ENCODE measurements around the gene OSBPL10.
"Not testable (repeated sequence)": the region's sequence is repeated elsewhere in the genome, so short reads cannot be mapped to it uniquely, and the experiment has no call there.

The OSBPL10 gene

DNA sequence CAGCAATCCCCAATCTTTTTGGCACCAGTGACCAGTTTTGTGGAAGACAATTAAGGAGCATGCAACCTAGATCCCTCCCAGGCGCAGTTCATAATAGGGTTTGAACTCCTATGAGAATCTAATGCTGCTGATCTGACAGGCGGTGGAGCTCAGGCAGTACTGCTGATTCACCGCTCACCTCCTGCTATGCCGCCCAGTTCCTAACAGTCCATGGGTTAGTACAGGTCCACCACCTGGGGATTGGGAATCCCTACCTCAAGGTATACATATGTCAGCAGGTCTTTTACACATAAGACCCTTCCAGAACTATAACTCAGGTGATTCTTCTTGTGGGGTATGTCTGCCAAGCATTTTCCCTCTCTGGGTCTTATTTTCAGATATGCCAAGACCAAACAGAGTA lies 182.2 kb downstream of the OSBPL10 start:
- TF ChIP-seq, protein P1, sequence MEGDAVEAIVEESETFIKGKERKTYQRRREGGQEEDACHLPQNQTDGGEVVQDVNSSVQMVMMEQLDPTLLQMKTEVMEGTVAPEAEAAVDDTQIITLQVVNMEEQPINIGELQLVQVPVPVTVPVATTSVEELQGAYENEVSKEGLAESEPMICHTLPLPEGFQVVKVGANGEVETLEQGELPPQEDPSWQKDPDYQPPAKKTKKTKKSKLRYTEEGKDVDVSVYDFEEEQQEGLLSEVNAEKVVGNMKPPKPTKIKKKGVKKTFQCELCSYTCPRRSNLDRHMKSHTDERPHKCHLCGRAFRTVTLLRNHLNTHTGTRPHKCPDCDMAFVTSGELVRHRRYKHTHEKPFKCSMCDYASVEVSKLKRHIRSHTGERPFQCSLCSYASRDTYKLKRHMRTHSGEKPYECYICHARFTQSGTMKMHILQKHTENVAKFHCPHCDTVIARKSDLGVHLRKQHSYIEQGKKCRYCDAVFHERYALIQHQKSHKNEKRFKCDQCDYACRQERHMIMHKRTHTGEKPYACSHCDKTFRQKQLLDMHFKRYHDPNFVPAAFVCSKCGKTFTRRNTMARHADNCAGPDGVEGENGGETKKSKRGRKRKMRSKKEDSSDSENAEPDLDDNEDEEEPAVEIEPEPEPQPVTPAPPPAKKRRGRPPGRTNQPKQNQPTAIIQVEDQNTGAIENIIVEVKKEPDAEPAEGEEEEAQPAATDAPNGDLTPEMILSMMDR (IDR thresholded peaks at IDR 0.05; ENCODE audit: low read depth, low read length), result no peak
- no peak for DNase-seq (ENCODE audit: extremely low read depth, low read depth)

DNA sequence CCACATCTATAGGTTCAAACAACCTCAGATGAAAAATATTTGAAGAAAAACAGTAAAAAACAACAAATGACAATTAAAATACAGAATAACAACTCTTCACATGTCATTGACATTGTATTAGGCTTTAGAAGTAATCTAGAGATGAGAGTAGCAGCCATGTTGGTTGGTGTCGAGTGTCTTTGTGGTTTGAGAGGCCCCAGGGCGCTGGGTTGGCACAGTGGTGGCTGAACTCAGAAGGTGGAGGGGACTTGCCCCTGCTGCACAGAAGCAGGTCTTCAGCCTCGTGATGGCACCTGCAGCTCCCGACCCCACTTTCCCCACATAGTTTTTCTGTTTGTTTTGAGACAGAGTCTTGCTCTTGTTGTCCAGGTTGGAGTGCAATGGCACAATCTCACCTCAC lies 187.2 kb downstream of the OSBPL10 start:
- TF ChIP-seq, protein P1 (IDR thresholded peaks at IDR 0.05; ENCODE audit: low read depth, low read length), result no peak
- DNase-seq (ENCODE audit: extremely low read depth, low read depth), result no peak

DNA sequence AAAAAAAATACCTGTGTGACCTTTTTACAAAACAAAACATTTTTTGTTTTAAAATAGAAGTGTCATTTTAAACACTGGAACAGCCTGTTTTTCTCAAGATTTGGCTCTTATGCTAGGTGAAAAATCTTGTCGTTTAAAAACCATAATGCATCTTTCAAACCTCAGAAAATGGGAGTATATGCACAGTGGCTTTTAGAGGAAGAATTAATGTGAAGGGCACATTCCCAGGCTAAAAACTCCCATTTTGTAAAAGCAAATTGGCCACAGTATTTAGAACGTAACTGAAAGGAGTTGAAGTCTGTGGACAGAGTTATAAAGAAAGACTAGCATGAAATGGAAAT lies 190.0 kb downstream of the OSBPL10 start:
- TF ChIP-seq, protein P1 (IDR thresholded peaks at IDR 0.05; ENCODE audit: low read depth, low read length), result no peak

DNA sequence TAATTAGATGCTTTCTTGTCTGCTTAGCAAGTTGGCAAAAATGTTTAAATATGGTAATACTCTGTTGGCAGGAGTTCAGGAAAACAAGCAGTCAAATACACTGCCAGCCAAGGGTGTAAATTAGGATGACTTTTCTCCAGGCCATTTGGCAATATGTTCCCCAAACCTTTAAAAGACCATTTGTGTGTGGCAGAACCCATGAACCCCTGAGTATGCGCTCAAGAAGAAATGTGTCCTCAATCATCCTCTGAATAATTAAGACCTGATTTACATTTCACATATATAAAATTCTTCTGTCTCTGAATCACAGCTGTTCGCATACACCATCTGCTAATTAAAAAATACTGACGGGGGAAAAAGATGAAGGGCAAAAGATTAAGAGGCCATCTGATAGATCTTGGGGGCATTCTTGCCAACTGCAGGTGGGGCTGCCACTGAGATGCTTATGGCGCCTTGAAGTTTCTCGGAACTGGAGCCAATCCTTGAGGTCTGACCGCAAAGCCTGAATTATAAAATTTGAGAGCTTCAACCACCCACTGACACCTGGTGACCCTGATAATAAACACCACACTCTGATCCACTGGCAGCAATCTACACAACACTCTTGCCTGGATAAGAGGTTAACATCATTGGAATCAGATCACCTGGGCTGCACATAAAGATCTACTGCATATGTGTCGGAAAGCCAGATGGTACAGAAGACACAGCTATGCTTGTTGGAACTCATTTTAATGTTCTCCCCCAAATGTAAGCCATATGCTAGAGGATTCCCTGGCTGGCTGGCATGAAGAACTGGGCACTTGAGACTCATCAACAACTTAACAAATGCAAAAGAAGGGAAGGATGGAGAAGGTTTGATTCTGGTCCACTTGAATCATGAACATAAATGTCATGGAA lies 190.6 kb downstream of the OSBPL10 start:
- DNase-seq (ENCODE audit: extremely low read depth, low read depth), result no peak
- TF ChIP-seq, protein P1 (IDR thresholded peaks at IDR 0.05; ENCODE audit: low read depth, low read length), result no peak

More for the DNA sequence above, 190.0 kb downstream of the OSBPL10 start:
- DNase-seq (ENCODE audit: extremely low read depth, low read depth), result no peak

DNA sequence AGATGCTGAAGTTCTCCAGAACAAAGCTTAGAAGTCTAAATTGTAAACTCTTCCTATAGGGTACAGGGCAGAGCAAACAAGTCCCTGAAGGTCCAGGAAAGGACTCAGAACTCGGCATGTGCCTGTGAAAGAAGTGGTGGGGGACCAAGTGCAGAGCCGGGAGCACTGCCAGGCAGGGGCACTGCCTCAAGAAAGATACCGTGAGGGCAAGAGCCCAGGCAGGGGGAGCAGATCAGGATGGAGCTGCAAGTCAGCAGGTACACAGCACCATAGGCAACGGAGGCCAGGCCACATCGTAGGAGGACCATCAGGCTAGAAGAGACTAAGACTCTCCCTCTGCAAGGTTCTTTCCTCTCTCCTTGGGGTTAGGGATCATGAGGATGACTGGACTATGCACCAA lies 191.6 kb downstream of the OSBPL10 start:
- no peak for DNase-seq (ENCODE audit: extremely low read depth, low read depth)
- TF ChIP-seq, protein P1 (IDR thresholded peaks at IDR 0.05; ENCODE audit: low read depth, low read length), result no peak

DNA sequence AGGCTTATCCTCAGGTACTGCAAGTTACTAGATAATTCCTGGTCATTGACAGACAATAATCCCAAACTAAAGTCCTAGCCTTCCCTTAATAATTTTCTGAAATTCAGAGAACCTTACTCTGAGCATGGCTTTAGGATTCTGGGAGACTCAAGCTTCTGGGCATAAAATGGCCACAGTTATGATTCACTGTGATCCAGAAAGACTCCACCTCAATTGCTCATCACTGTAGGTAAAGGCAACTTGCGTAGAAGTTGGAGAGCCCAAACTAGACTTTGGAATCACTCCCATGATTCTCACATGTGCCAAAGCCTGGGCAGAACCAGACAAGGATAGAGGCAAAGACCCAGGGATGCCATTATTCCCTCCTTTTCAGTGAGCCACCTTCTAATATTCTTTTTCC lies 195.3 kb downstream of the OSBPL10 start:
- DNase-seq (ENCODE audit: extremely low read depth, low read depth), result no peak
- TF ChIP-seq, protein P1 (IDR thresholded peaks at IDR 0.05; ENCODE audit: low read depth, low read length), result no peak

DNA sequence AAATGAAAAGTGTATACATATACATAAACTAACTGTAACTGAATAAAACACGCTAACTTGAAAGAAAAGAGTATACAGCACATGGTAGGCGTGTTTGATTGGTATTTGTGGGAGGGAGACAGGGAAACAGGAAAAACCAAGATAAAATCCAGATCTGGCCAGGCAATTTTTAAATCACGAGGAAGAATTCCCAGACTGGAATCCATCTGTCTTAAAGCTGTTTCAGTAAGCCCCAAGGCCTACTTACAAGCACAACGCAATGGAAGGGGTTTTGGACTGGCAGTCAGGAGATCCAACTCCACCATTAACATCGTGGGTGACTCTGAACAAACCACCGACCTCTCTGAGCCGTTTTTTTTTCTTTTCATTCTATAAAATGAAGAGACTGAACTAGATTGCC lies 195.8 kb downstream of the OSBPL10 start:
- no peak for DNase-seq (ENCODE audit: extremely low read depth, low read depth)
- TF ChIP-seq, protein P1 (IDR thresholded peaks at IDR 0.05; ENCODE audit: low read depth, low read length), result no peak

DNA sequence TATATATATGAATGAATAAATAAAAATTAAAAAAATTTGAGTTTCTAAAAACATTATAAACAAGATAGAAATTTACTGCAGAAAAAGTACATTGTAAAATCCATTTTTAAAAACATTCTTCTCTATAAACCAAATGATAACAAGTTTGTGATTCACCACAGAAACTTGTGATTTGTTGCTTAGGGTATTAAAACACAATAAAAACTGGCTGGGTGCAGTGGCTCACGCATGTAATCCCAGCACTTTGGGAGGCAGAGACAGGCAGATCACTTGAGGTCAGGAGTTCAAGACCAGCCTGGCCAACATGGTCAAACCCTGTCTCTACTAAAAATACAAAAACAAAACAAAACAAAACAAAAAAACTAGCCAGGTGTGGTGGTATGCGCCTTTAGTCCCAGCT lies 197.2 kb downstream of the OSBPL10 start:
- DNase-seq (ENCODE audit: extremely low read depth, low read depth), result not testable (repeated sequence)

DNA sequence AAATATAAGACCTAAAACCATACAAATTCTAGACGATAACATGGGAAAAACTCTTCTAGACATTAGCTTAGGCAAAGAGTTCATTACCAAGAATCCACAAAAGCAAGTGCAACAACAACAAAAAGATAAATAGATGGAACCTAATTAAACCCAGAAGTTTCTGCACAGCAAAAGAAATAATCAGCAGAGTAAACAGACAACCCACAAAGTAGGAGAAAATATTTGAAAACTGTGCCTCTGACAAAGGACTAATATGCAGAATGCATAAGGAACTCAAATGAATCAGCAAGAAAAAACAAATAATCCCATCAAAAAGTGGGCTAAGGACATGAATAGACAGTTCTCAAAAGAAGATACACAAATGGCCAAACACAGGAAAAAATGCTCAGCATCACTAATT lies 198.8 kb downstream of the OSBPL10 start:
- DNase-seq (ENCODE audit: extremely low read depth, low read depth), result not testable (repeated sequence)

Data from AG09319 (cell line).